Hepatocyte (in vitro differentiated cells): ENCODE data around the gene IQCM.

Source experiments
- CTCF ChIP-seq: fragments of 200-600 bp; sonication (generic); IDR thresholded peaks from 2 replicates; pipeline ENCODE4 v1.5.1; 2016; ENCODE audit warnings: antibody characterized with exemption, mild to moderate bottlenecking; ENCODE audit not compliant: poor library complexity
- EZH2 ChIP-seq: fragments of 200-600 bp; sonication (generic); IDR thresholded peaks from 2 replicates; pipeline ENCODE4 v1.6.1; 2016; ENCODE audit warnings: antibody characterized with exemption, mild to moderate bottlenecking, borderline replicate concordance
- EZH2phosphoT487 ChIP-seq: fragments of 200-600 bp; sonication (generic); IDR thresholded peaks from one replicate; pipeline ENCODE4 v1.6.1; 2018; ENCODE audit warnings: antibody characterized with exemption, mild to moderate bottlenecking, low read depth, moderate library complexity; ENCODE audit not compliant: unreplicated experiment, severe bottlenecking

- no peak for TF ChIP-seq CTCF
- TF ChIP-seq EZH2phosphoT487: no peak
- TF ChIP-seq EZH2: no peak
Observed at GRCh38 chr4:149825336-149825735, 9.7 kb upstream of the IQCM start.
